ENCODE data around the gene CBFA2T3. TPM values are rescaled to one million over a fixed set of nuclear protein-coding genes. Genes with fewer than 3 reads are reported as not detected.

The CBFA2T3 gene
- total RNA-seq, 1 experiment from 2014 or later = not detected

GRCh38 chr16:88939972-88940861, 36.8 kb downstream of the CBFA2T3 start:
- peak; percentile 36 for DNase-seq (ENCODE audit: low read depth)

GRCh38 chr16:88939245-88939971, 37.6 kb downstream of the CBFA2T3 start:
- DNase-seq (ENCODE audit: low read depth) = peak; percentile 17

GRCh38 chr16:88938777-88939244, 38.2 kb downstream of the CBFA2T3 start:
- DNase-seq (ENCODE audit: low read depth) = peak; percentile 37

- DNase-seq (ENCODE audit: low read depth) = no peak
Measured at GRCh38 chr16:88938119-88938776, 38.8 kb downstream of the CBFA2T3 start.

- DNase-seq (ENCODE audit: low read depth) = no peak
Measured at GRCh38 chr16:88937206-88937621, 39.8 kb downstream of the CBFA2T3 start.

- DNase-seq (ENCODE audit: low read depth) = no peak
Measured at GRCh38 chr16:88936556-88937205, 40.3 kb downstream of the CBFA2T3 start.

- DNase-seq (ENCODE audit: low read depth) = no peak
Measured at GRCh38 chr16:88936008-88936555, 40.9 kb downstream of the CBFA2T3 start.

GRCh38 chr16:88934066-88934667, 42.8 kb downstream of the CBFA2T3 start:
- no peak for DNase-seq (ENCODE audit: low read depth)

GRCh38 chr16:88932929-88933328, 44.1 kb downstream of the CBFA2T3 start:
- no peak for DNase-seq (ENCODE audit: low read depth)

GRCh38 chr16:88931936-88932335, 45.1 kb downstream of the CBFA2T3 start:
- DNase-seq (ENCODE audit: low read depth) = no peak

- DNase-seq (ENCODE audit: low read depth) = no peak
Measured at GRCh38 chr16:88931373-88931900, 45.6 kb downstream of the CBFA2T3 start.

GRCh38 chr16:88930716-88931115, 46.3 kb downstream of the CBFA2T3 start:
- DNase-seq (ENCODE audit: low read depth) = no peak

- no peak for DNase-seq (ENCODE audit: low read depth)
Measured at GRCh38 chr16:88929091-88929445, 47.9 kb downstream of the CBFA2T3 start.

GRCh38 chr16:88928405-88929090, 48.5 kb downstream of the CBFA2T3 start:
- DNase-seq (ENCODE audit: low read depth) = no peak

- DNase-seq (ENCODE audit: low read depth) = no peak
Measured at GRCh38 chr16:88927661-88928060, 49.3 kb downstream of the CBFA2T3 start.

GRCh38 chr16:88927010-88927409, 50.0 kb downstream of the CBFA2T3 start:
- no peak for DNase-seq (ENCODE audit: low read depth)

GRCh38 chr16:88926374-88926990, 50.5 kb downstream of the CBFA2T3 start:
- no peak for DNase-seq (ENCODE audit: low read depth)

GRCh38 chr16:88925540-88925887, 51.5 kb downstream of the CBFA2T3 start:
- DNase-seq (ENCODE audit: low read depth) = no peak

- DNase-seq (ENCODE audit: low read depth) = peak; percentile 94
Measured at GRCh38 chr16:88924834-88925539, 52.0 kb downstream of the CBFA2T3 start.
